IMR-90 (cell line): ENCODE measurements around the gene TFPI. TPM values are rescaled to one million over a fixed set of nuclear protein-coding genes. Genes with fewer than 3 reads are reported as not detected.
"Not testable (repeated sequence)": the region's sequence is repeated elsewhere in the genome, so short reads cannot be mapped to it uniquely, and the experiment has no call there.

ENCODE experiments used
- ATAC-seq: fragments of 200-7000 bp; cut with Tn5 transposase; 2 replicates; pipeline ENCODE4 v1.9.1; 2020; ENCODE audit warnings: low read depth, mild to moderate bottlenecking, moderate library complexity
- BruUV-seq: library from RNA; stranded (reverse); fragments of 400-500 nt; replicated peaks from 2 replicates; lab custom pipeline; 2021; lab: Mats Ljungman, UMichigan
- CTCF ChIA-PET: fragments of 300-600 bp; formaldehyde crosslinking; extraction: SDS; loops from one replicate; lab custom pipeline; 2021; ENCODE audit warnings: antibody characterized with exemption; lab: Yijun Ruan, JAX
- POLR2A ChIA-PET: fragments of 300-600 bp; sonication (Branson Sonifier 250); formaldehyde crosslinking; loops from one replicate; lab custom pipeline; 2022; ENCODE audit warnings: antibody characterized with exemption; ENCODE audit not compliant: unreplicated experiment; lab: Charles Lee
- DNase-seq: peaks from one replicate; pipeline ENCODE4 v3.0.0; 2013
- H2AFZ ChIP-seq: replicated peaks from 2 replicates; pipeline ENCODE3; 2013; ENCODE audit warnings: low read length, mild to moderate bottlenecking; ENCODE audit not compliant: poor library complexity
- H2AK5ac ChIP-seq: 2 replicates; pipeline ENCODE4 v1.6.1; 2013; ENCODE audit warnings: low read depth, low read length, inconsistent platforms
- H2AK9ac ChIP-seq: replicated peaks from 2 replicates; pipeline ENCODE3; 2013; ENCODE audit warnings: mild to moderate bottlenecking, low read depth, low read length, moderate library complexity; ENCODE audit not compliant: poor library complexity
- H2BK120ac ChIP-seq: 2 replicates; pipeline ENCODE4 v1.6.1; 2013; ENCODE audit warnings: low read depth, low read length, inconsistent platforms
- H2BK15ac ChIP-seq: 3 replicates; pipeline ENCODE4 v1.6.1; 2013; ENCODE audit warnings: low read depth, low read length, inconsistent platforms
- H2BK20ac ChIP-seq: 2 replicates; pipeline ENCODE4 v1.6.1; 2013; ENCODE audit warnings: low read depth, mild to moderate bottlenecking, inconsistent platforms, low read length, moderate library complexity
- H2BK5ac ChIP-seq: 2 replicates; pipeline ENCODE4 v1.6.1; 2013; ENCODE audit warnings: mild to moderate bottlenecking, low read depth, low read length, inconsistent platforms; ENCODE audit not compliant: poor library complexity, severe bottlenecking
- H3K14ac ChIP-seq: replicated peaks from 2 replicates; pipeline ENCODE4 v1.6.1; 2013; ENCODE audit warnings: low read depth, low read length, inconsistent platforms
- H3K18ac ChIP-seq: 2 replicates; pipeline ENCODE4 v1.6.1; 2013; ENCODE audit warnings: low read depth, low read length, control low read depth
- H3K23ac ChIP-seq: 2 replicates; pipeline ENCODE4 v1.6.1; 2013; ENCODE audit warnings: low read depth, low read length, inconsistent platforms
- H3K27ac ChIP-seq: 2 replicates; pipeline ENCODE4 v1.5.1; 2013; ENCODE audit warnings: mild to moderate bottlenecking, control low read depth, low read length; ENCODE audit not compliant: insufficient read depth
- H3K27me3 ChIP-seq: 2 replicates; pipeline ENCODE4 v1.6.1; 2013; ENCODE audit warnings: low read length; ENCODE audit not compliant: control insufficient read depth, insufficient read depth
- H3K36me3 ChIP-seq: 2 replicates; pipeline ENCODE4 v1.6.1; 2013; ENCODE audit warnings: low read length, mixed read lengths; ENCODE audit not compliant: control insufficient read depth, insufficient read depth
- H3K4ac ChIP-seq: 2 replicates; pipeline ENCODE4 v1.6.1; 2013; ENCODE audit warnings: low read depth, low read length, inconsistent platforms
- H3K4me1 ChIP-seq: 2 replicates; pipeline ENCODE4 v1.6.1; 2013; ENCODE audit warnings: low read length, mixed read lengths; ENCODE audit not compliant: control insufficient read depth, insufficient read depth
- H3K4me2 ChIP-seq: 2 replicates; pipeline ENCODE4 v1.6.1; 2013; ENCODE audit warnings: low read depth, mild to moderate bottlenecking, control low read depth, low read length, moderate library complexity
- H3K4me3 ChIP-seq: 2 replicates; pipeline ENCODE4 v1.5.1; 2013; ENCODE audit warnings: low read depth, mild to moderate bottlenecking, control low read depth, low read length, moderate library complexity; ENCODE audit not compliant: insufficient read depth
- H3K56ac ChIP-seq: 2 replicates; pipeline ENCODE4 v1.6.1; 2013; ENCODE audit warnings: low read length, inconsistent platforms; ENCODE audit not compliant: insufficient read depth; ENCODE audit errors: extremely low read depth
- H3K79me1 ChIP-seq, 2 experiments: 2 replicates each; pipeline ENCODE4 v1.6.1; 2013; ENCODE audit warnings: low read length in 2 of 2, inconsistent platforms in 1 of 2, low read depth in 1 of 2
- H3K9ac ChIP-seq: 2 replicates; pipeline ENCODE4 v1.6.1; 2013; ENCODE audit warnings: low read depth, low read length, control low read depth
- H3K9me1 ChIP-seq: 2 replicates; pipeline ENCODE4 v1.6.1; 2013; ENCODE audit warnings: low read length, inconsistent platforms; ENCODE audit not compliant: insufficient read depth
- H3K9me3 ChIP-seq: 2 replicates; pipeline ENCODE4 v1.6.1; 2013; ENCODE audit warnings: low read length; ENCODE audit not compliant: control insufficient read depth, insufficient read depth
- H4K20me1 ChIP-seq: 2 replicates; pipeline ENCODE4 v1.6.1; 2013; ENCODE audit warnings: low read length, inconsistent platforms; ENCODE audit not compliant: insufficient read depth
- H4K5ac ChIP-seq: 2 replicates; pipeline ENCODE4 v1.6.1; 2013; ENCODE audit warnings: mild to moderate bottlenecking, low read depth, low read length, control low read depth
- H4K8ac ChIP-seq, 2 experiments: 2 replicates each; pipeline ENCODE4 v1.6.1; 2013; ENCODE audit warnings: low read depth in 2 of 2, low read length in 2 of 2, control low read depth in 1 of 2, inconsistent platforms in 1 of 2
- H4K91ac ChIP-seq: 2 replicates; pipeline ENCODE4 v1.6.1; 2013; ENCODE audit warnings: low read depth, low read length, inconsistent platforms; ENCODE audit not compliant: insufficient read depth
- WGBS, 2 experiments: methylation state at CpG; one replicate each; pipeline versions ENCODE4 v1.1.5 to v1.1.7; 2013; ENCODE audit warnings: missing lambda C conversion rate in 2 of 2; ENCODE audit not compliant: insufficient read length in 1 of 2; ENCODE audit errors: extremely low coverage in 2 of 2; 5-methylcytosine and 5-hydroxymethylcytosine counted together
- dilution Hi-C: fragments of 300-500 bp; cut with HindIII; formaldehyde crosslinking; loops from one replicate; pipeline ENCODE4 v1.14.3; 2018; ENCODE audit warnings: low sequenced_read_pairs; ENCODE audit not compliant: unreplicated experiment
- in situ Hi-C: fragments of 300-500 bp; cut with MboI; formaldehyde crosslinking; loops from 3 replicates; pipeline ENCODE4 v1.14.3; 2019; ENCODE audit warnings: low sequenced_read_pairs, inconsistent platforms, mixed read lengths
- intact Hi-C: fragments of 100-400 bp; cut with micrococcal nuclease; formaldehyde crosslinking; loops from 2 replicates; pipeline ENCODE4 v1.10.0; 2022
- polyA plus RNA-seq, 3 experiments: library from polyadenylated mRNA; depleted of rRNA; stranded (reverse); fragments of >200 nt; gene quantifications; 2 replicates each; pipeline ENCODE4 v1.2.3, GENCODE V29; 2012; ENCODE audit warnings: low replicate concordance in 1 of 3
- total RNA-seq: library from RNA; depleted of rRNA; stranded (reverse); fragments of >200 nt; gene quantifications from 2 replicates; pipeline ENCODE4 v1.2.3, GENCODE V29; 2012

TFPI gene
- total and polyA plus RNA-seq, 2 of the 4 experiments (the other 2 are of a cell fraction): 33.9 to 83.0 TPM

- H3K4me3 ChIP-seq, H2BK5ac ChIP-seq, H2AFZ ChIP-seq, H3K4me2 ChIP-seq, ATAC-seq, H4K5ac ChIP-seq, POLR2A ChIA-PET, in situ Hi-C loops, H3K79me1 ChIP-seq, H3K9ac ChIP-seq, BruUV-seq, H3K23ac ChIP-seq, H3K14ac ChIP-seq, H2BK120ac ChIP-seq, intact Hi-C loops, H3K9me1 ChIP-seq, H3K27ac ChIP-seq, H4K8ac ChIP-seq, H3K4ac ChIP-seq, H3K18ac ChIP-seq, dilution Hi-C loops, H4K91ac ChIP-seq, H2AK9ac ChIP-seq, H3K56ac ChIP-seq, H3K27me3 ChIP-seq, DNase-seq, H2BK20ac ChIP-seq, H3K9me3 ChIP-seq, H4K20me1 ChIP-seq, H3K4me1 ChIP-seq, H2BK15ac ChIP-seq, H2AK5ac ChIP-seq: not testable (repeated sequence)
- H3K36me3 ChIP-seq: peaks cover 17% of the 10 kb centered on the region
- WGBS, 2 experiments: 100% methylated on average over 5 of the region's 6 CpGs; no CpG with 5 or more reads in 1 of the 2 experiments
- CTCF ChIA-PET: interaction anchor here (0.6 to 2.4 kb wide), 2 partner anchors 13 to 14 kb away, joined by 5 read pairs; no protein-coding TSS in a partner anchor
Observed at GRCh38 chr2:187514235-187514829, 39.9 kb downstream of the TFPI start.

- in situ Hi-C loops, H3K23ac ChIP-seq, intact Hi-C loops, H4K20me1 ChIP-seq, H3K14ac ChIP-seq, H2AK5ac ChIP-seq, H3K27me3 ChIP-seq, H4K8ac ChIP-seq, H3K18ac ChIP-seq, H3K79me1 ChIP-seq, H3K9me1 ChIP-seq, H3K9ac ChIP-seq, DNase-seq, H3K4me3 ChIP-seq, H3K4me2 ChIP-seq, H2BK120ac ChIP-seq, H2AFZ ChIP-seq, H3K4ac ChIP-seq, dilution Hi-C loops, ATAC-seq, H3K4me1 ChIP-seq, H4K5ac ChIP-seq, H4K91ac ChIP-seq, BruUV-seq, H3K56ac ChIP-seq, H2BK20ac ChIP-seq, H2BK5ac ChIP-seq, POLR2A ChIA-PET, H3K9me3 ChIP-seq, H3K27ac ChIP-seq, H2AK9ac ChIP-seq, H2BK15ac ChIP-seq: not testable (repeated sequence)
- H3K36me3 ChIP-seq: peaks cover 13% of the 10 kb centered on the region
- CTCF ChIA-PET: interaction anchor here (1.0 to 2.4 kb wide), 2 partner anchors 14 to 68 kb away, joined by 3 to 5 read pairs; no protein-coding TSS in a partner anchor
- 100% methylated on average over 1 of the region's 5 CpGs; no CpG with 5 or more reads in 1 of the 2 experiments for WGBS, 2 experiments
Observed at GRCh38 chr2:187513460-187514234, 40.6 kb downstream of the TFPI start.
